HepG2 (cell line): ENCODE results near the gene CORO1C. TPM values are rescaled to one million over a fixed set of nuclear protein-coding genes. Genes with fewer than 3 reads are reported as not detected.

Source experiments
- BRD4 ChIP-seq: sonication (generic); formaldehyde crosslinking; IDR thresholded peaks from 2 replicates; pipeline ENCODE4 v1.4.0; 2020; ENCODE audit warnings: missing genetic modification reagents
- DRAP1 ChIP-seq: IDR thresholded peaks from 2 replicates; pipeline ENCODE4 v1.6.1; 2016; ENCODE audit warnings: missing genetic modification reagents, missing compliant biosample characterization
- GLMP ChIP-seq: sonication (generic); formaldehyde crosslinking; IDR thresholded peaks from 2 replicates; pipeline ENCODE4 v1.9.0; 2021; ENCODE audit warnings: missing genetic modification reagents, mild to moderate bottlenecking, borderline replicate concordance
- HNRNPH1 ChIP-seq: fragments of 200-400 bp; formaldehyde crosslinking; optimal IDR thresholded peaks from 2 replicates; pipeline ENCODE3; 2017; ENCODE audit warnings: mild to moderate bottlenecking, low read depth, low read length
- NFATC3 ChIP-seq: sonication (generic); formaldehyde crosslinking; IDR thresholded peaks from 2 replicates; pipeline ENCODE4 v1.5.1; 2020; ENCODE audit warnings: mild to moderate bottlenecking, missing genetic modification reagents
- SIN3B ChIP-seq: fragments of 150-350 bp; IDR thresholded peaks from 2 replicates; pipeline ENCODE4 v1.6.1; 2014; ENCODE audit warnings: low read length
- SP4 ChIP-seq: sonication (generic); formaldehyde crosslinking; IDR thresholded peaks from 2 replicates; pipeline ENCODE4 v1.8.1; 2023; ENCODE audit warnings: mild to moderate bottlenecking, missing genetic modification reagents
- STAG1 ChIP-seq: sonication (generic); formaldehyde crosslinking; IDR thresholded peaks from 2 replicates; pipeline ENCODE4 v1.4.0; 2020; ENCODE audit warnings: missing genetic modification reagents
- TEAD2 ChIP-seq: sonication (generic); formaldehyde crosslinking; IDR thresholded peaks from 2 replicates; pipeline ENCODE4 v1.9.0; 2021; ENCODE audit warnings: missing genetic modification reagents
- TRAFD1 ChIP-seq: sonication (generic); formaldehyde crosslinking; IDR thresholded peaks from 2 replicates; pipeline ENCODE4 v1.5.1; 2020; ENCODE audit warnings: missing genetic modification reagents, mild to moderate bottlenecking, borderline replicate concordance
- XBP1 ChIP-seq: sonication (generic); formaldehyde crosslinking; IDR thresholded peaks from 2 replicates; pipeline ENCODE4 v1.5.0; 2020; ENCODE audit warnings: missing genetic modification reagents
- ZBTB7B ChIP-seq: sonication (generic); formaldehyde crosslinking; IDR thresholded peaks from 2 replicates; pipeline ENCODE4 v1.4.0; 2020; ENCODE audit warnings: missing genetic modification reagents
- ZFP1 ChIP-seq: IDR thresholded peaks from 2 replicates; pipeline ENCODE4 v1.6.1; 2016
- ZMYM4 ChIP-seq: sonication (generic); formaldehyde crosslinking; IDR thresholded peaks from 2 replicates; pipeline ENCODE4 v1.8.1; 2023; ENCODE audit warnings: mild to moderate bottlenecking, missing genetic modification reagents
- ZNF121 ChIP-seq: sonication (generic); formaldehyde crosslinking; IDR thresholded peaks from 2 replicates; pipeline ENCODE4 v1.5.0; 2020; ENCODE audit warnings: mild to moderate bottlenecking, missing genetic modification reagents
- ZNF142 ChIP-seq: sonication (generic); formaldehyde crosslinking; IDR thresholded peaks from 2 replicates; pipeline ENCODE4 v1.4.0; 2020; ENCODE audit warnings: missing genetic modification reagents
- ZNF251 ChIP-seq: sonication (generic); formaldehyde crosslinking; IDR thresholded peaks from 2 replicates; pipeline ENCODE4 v1.9.0; 2021; ENCODE audit warnings: mild to moderate bottlenecking, missing genetic modification reagents
- ZNF614 ChIP-seq: IDR thresholded peaks from 2 replicates; pipeline ENCODE4 v1.6.1; 2018; ENCODE audit warnings: missing biosample characterization, missing genetic modification reagents, inconsistent platforms, borderline replicate concordance
- ZNF713 ChIP-seq: sonication (generic); formaldehyde crosslinking; IDR thresholded peaks from 2 replicates; pipeline ENCODE4 v1.4.0; 2020; ENCODE audit warnings: mild to moderate bottlenecking, missing genetic modification reagents
- ZNF776 ChIP-seq: sonication (generic); formaldehyde crosslinking; IDR thresholded peaks from 2 replicates; pipeline ENCODE4 v1.4.0; 2020; ENCODE audit warnings: mild to moderate bottlenecking, missing genetic modification reagents
- polyA plus RNA-seq, 8 experiments: library from polyadenylated mRNA; depleted of rRNA in 3 of 8; stranded (reverse) in 7 of 8; unstranded in 1 of 8; fragments of >200 nt; fragmentation: Illumina TruSeq in 4 of 8; extraction: Trizol in 4 of 8; gene quantifications; 2 replicates each; pipeline versions ENCODE4 v1.2.1 to v1.2.3, GENCODE V29; 2011 to 2016; ENCODE audit warnings: low read depth in 4 of 8, missing spikeins in 1 of 8, mixed read lengths in 1 of 8; ENCODE audit not compliant: insufficient read depth in 1 of 8
- total RNA-seq, 5 experiments: library from RNA; depleted of rRNA; stranded (reverse); fragments of >200 nt; fragmentation: Illumina TruSeq; extraction: Trizol; gene quantifications; 2 replicates each; pipeline ENCODE4 v1.2.3, GENCODE V29; 2016; ENCODE audit warnings: low read depth in 1 of 5
- TF ChIP-seq, protein P1 (sequence below): sonication (generic); formaldehyde crosslinking; IDR thresholded peaks from 2 replicates; pipeline ENCODE4 v1.4.0; 2020; ENCODE audit warnings: missing genetic modification reagents

Gene CORO1C
- total and polyA plus RNA-seq, 2 of the 13 experiments (the other 11 are each of a cell fraction or from before 2014, with no cell fraction given) = 73.7 to 131 TPM

- no peak for TF ChIP-seq NFATC3 (CRISPR knock-in tag)
- TF ChIP-seq DRAP1 (CRISPR knock-in tag) = peak; percentile 94
- TF ChIP-seq TRAFD1 (CRISPR knock-in tag) = no peak
- TF ChIP-seq, protein P1, sequence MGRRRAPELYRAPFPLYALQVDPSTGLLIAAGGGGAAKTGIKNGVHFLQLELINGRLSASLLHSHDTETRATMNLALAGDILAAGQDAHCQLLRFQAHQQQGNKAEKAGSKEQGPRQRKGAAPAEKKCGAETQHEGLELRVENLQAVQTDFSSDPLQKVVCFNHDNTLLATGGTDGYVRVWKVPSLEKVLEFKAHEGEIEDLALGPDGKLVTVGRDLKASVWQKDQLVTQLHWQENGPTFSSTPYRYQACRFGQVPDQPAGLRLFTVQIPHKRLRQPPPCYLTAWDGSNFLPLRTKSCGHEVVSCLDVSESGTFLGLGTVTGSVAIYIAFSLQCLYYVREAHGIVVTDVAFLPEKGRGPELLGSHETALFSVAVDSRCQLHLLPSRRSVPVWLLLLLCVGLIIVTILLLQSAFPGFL (CRISPR knock-in tag) = no peak
- TF ChIP-seq ZFP1 = no peak
- 0 out of 2 replicates have a peak, but pooled peaks have one; percentile 50 for TF ChIP-seq BRD4 (CRISPR knock-in tag)
- no peak for TF ChIP-seq ZNF776
- TF ChIP-seq SIN3B = no peak
- no peak for TF ChIP-seq ZNF121 (CRISPR knock-in tag)
- TF ChIP-seq GLMP (CRISPR knock-in tag) = no peak
- no peak for TF ChIP-seq STAG1 (CRISPR knock-in tag)
- no peak for TF ChIP-seq ZNF251 (CRISPR knock-in tag)
- TF ChIP-seq ZNF614 = no peak
- TF ChIP-seq HNRNPH1 = peak; percentile 64
- no peak for TF ChIP-seq ZNF713 (CRISPR knock-in tag)
- TF ChIP-seq SP4 = 0 out of 2 replicates have a peak, but pooled peaks have one; percentile 1
- no peak for TF ChIP-seq XBP1 (CRISPR knock-in tag)
- TF ChIP-seq ZMYM4 (CRISPR knock-in tag) = no peak
- TF ChIP-seq TEAD2 (CRISPR knock-in tag) = no peak
- TF ChIP-seq ZNF142 = no peak
- TF ChIP-seq ZBTB7B (CRISPR knock-in tag) = 0 out of 2 replicates have a peak, but pooled peaks have one; percentile 10
These were observed 646 bp upstream of the CORO1C start (continued) for GRCh38 chr12:108731866-108732461.
